HEK293 (cell line): ENCODE measurements around the gene MRPS5.

Source experiments
- CTCF ChIP-seq: fragments of 450-650 bp; formaldehyde crosslinking; IDR thresholded peaks from 2 replicates; pipeline ENCODE4 v1.5.1; 2016; ENCODE audit warnings: missing biosample characterization, missing genetic modification characterization
- GFI1B ChIP-seq: fragments of 450-650 bp; formaldehyde crosslinking; IDR thresholded peaks from 2 replicates; pipeline ENCODE4 v1.5.1; 2016; ENCODE audit warnings: missing biosample characterization, missing genetic modification characterization
- REST ChIP-seq: fragments of 450-650 bp; formaldehyde crosslinking; IDR thresholded peaks from 2 replicates; pipeline ENCODE4 v1.5.1; 2016; ENCODE audit warnings: missing biosample characterization, missing genetic modification characterization
- YY1 ChIP-seq: fragments of 450-650 bp; formaldehyde crosslinking; IDR thresholded peaks from 2 replicates; pipeline ENCODE4 v1.5.1; 2018; ENCODE audit warnings: missing biosample characterization, missing genetic modification characterization
- ZBTB26 ChIP-seq: fragments of 450-650 bp; formaldehyde crosslinking; optimal IDR thresholded peaks from 2 replicates; pipeline ENCODE3; 2016; ENCODE audit warnings: missing biosample characterization, mild to moderate bottlenecking, missing genetic modification characterization
- ZFP3 ChIP-seq: fragments of 450-650 bp; formaldehyde crosslinking; IDR thresholded peaks from 2 replicates; pipeline ENCODE4 v1.5.1; 2016; ENCODE audit warnings: low read depth, missing biosample characterization, missing genetic modification characterization
- ZNF155 ChIP-seq: fragments of 450-650 bp; formaldehyde crosslinking; IDR thresholded peaks from 2 replicates; pipeline ENCODE4 v1.5.1; 2016; ENCODE audit warnings: missing biosample characterization, missing genetic modification characterization
- ZNF202 ChIP-seq: fragments of 450-650 bp; formaldehyde crosslinking; IDR thresholded peaks from 2 replicates; pipeline ENCODE4 v1.5.1; 2016; ENCODE audit warnings: missing biosample characterization, missing genetic modification characterization, borderline replicate concordance
- ZNF223 ChIP-seq: fragments of 450-650 bp; formaldehyde crosslinking; IDR thresholded peaks from 2 replicates; pipeline ENCODE4 v1.5.1; 2016; ENCODE audit warnings: missing biosample characterization, missing genetic modification characterization
- ZNF274 ChIP-seq, 2 experiments: fragments of 200-500 bp in 1 of 2; fragments of 450-650 bp in 1 of 2; sonication (Bioruptor generic) in 1 of 2; formaldehyde crosslinking in 1 of 2; IDR thresholded peaks; 2 replicates each; pipeline versions ENCODE4 v1.5.1 to v1.6.1; 2014 to 2016; ENCODE audit warnings: borderline replicate concordance in 1 of 2, inconsistent platforms in 1 of 2, low read length in 1 of 2, missing biosample characterization in 1 of 2, missing genetic modification characterization in 1 of 2
- ZNF660 ChIP-seq: fragments of 450-650 bp; IDR thresholded peaks from 2 replicates; pipeline ENCODE4 v1.5.1; 2018; ENCODE audit warnings: missing biosample characterization, mild to moderate bottlenecking, missing genetic modification characterization

- TF ChIP-seq CTCF (no peak), YY1 (no peak), ZNF274 (IDR thresholded peaks at IDR 0.05; ENCODE audit: low read length) (no peak), ZNF274 (tag by site-specific recombination; IDR thresholded peaks at IDR 0.05; ENCODE audit: borderline replicate concordance) (no peak), ZNF155 (tag by site-specific recombination) (no peak), REST (no peak), ZNF223 (tag by site-specific recombination) (no peak), ZBTB26 (no peak), ZFP3 (tag by site-specific recombination) (no peak), GFI1B (tag by site-specific recombination) (no peak), ZNF202 (tag by site-specific recombination) (no peak), ZNF660 (tag by site-specific recombination) (no peak)
Observed at GRCh38 chr2:95071856-95072255, 49.8 kb downstream of the MRPS5 start.
